HepG2 (cell line): ENCODE data around the gene ABTB2. TPM values are rescaled to one million over a fixed set of nuclear protein-coding genes. Genes with fewer than 3 reads are reported as not detected.

ENCODE experiments used
- ERF ChIP-seq: IDR thresholded peaks from 2 replicates; pipeline ENCODE4 v1.6.1; 2018; ENCODE audit warnings: missing biosample characterization, missing genetic modification reagents
- HMG20B ChIP-seq: conservative IDR thresholded peaks from 2 replicates; pipeline ENCODE4 v1.6.1; 2016; ENCODE audit warnings: missing genetic modification reagents, missing compliant biosample characterization
- SAFB2 ChIP-seq: sonication (generic); formaldehyde crosslinking; IDR thresholded peaks from 2 replicates; pipeline ENCODE4 v1.5.1; 2020; ENCODE audit warnings: missing genetic modification reagents, low read depth, mild to moderate bottlenecking, borderline replicate concordance
- TARDBP ChIP-seq: sonication (generic); formaldehyde crosslinking; IDR thresholded peaks from 2 replicates; pipeline ENCODE4 v1.8.0; 2022; ENCODE audit warnings: mild to moderate bottlenecking, missing genetic modification reagents
- ZBTB3 ChIP-seq: sonication (generic); formaldehyde crosslinking; IDR thresholded peaks from 2 replicates; pipeline ENCODE4 v1.4.0; 2020; ENCODE audit warnings: low read depth, mild to moderate bottlenecking, moderate library complexity, missing genetic modification reagents, borderline replicate concordance
- ZNF101 ChIP-seq: sonication (generic); formaldehyde crosslinking; IDR thresholded peaks from 2 replicates; pipeline ENCODE4 v1.4.0; 2020; ENCODE audit warnings: mild to moderate bottlenecking, low read depth, missing genetic modification reagents, borderline replicate concordance
- ZNF550 ChIP-seq: sonication (generic); formaldehyde crosslinking; IDR thresholded peaks from 2 replicates; pipeline ENCODE4 v1.4.0; 2020; ENCODE audit warnings: mild to moderate bottlenecking, missing genetic modification reagents, borderline replicate concordance
- polyA plus RNA-seq, 8 experiments: library from polyadenylated mRNA; depleted of rRNA in 3 of 8; stranded (reverse) in 7 of 8; unstranded in 1 of 8; fragments of >200 nt; fragmentation: Illumina TruSeq in 4 of 8; extraction: Trizol in 4 of 8; gene quantifications; 2 replicates each; pipeline versions ENCODE4 v1.2.1 to v1.2.3, GENCODE V29; 2011 to 2016; ENCODE audit warnings: low read depth in 4 of 8, missing spikeins in 1 of 8, mixed read lengths in 1 of 8; ENCODE audit not compliant: insufficient read depth in 1 of 8
- total RNA-seq, 5 experiments: library from RNA; depleted of rRNA; stranded (reverse); fragments of >200 nt; fragmentation: Illumina TruSeq; extraction: Trizol; gene quantifications; 2 replicates each; pipeline ENCODE4 v1.2.3, GENCODE V29; 2016; ENCODE audit warnings: low read depth in 1 of 5
- TF ChIP-seq, protein P1 (sequence below): sonication (generic); formaldehyde crosslinking; IDR thresholded peaks from 2 replicates; pipeline ENCODE4 v1.4.0; 2020; ENCODE audit warnings: mild to moderate bottlenecking, missing genetic modification reagents
- TF ChIP-seq, protein P2 (sequence below): sonication (generic); formaldehyde crosslinking; IDR thresholded peaks from 2 replicates; pipeline ENCODE4 v1.5.0; 2020; ENCODE audit warnings: mild to moderate bottlenecking, low read depth, missing genetic modification reagents, borderline replicate concordance
- TF ChIP-seq, protein P3 (sequence below): sonication (generic); formaldehyde crosslinking; conservative IDR thresholded peaks from 2 replicates; pipeline ENCODE4 v1.4.0; 2020; ENCODE audit warnings: missing genetic modification reagents
- TF ChIP-seq, protein P4 (sequence below): sonication (generic); formaldehyde crosslinking; IDR thresholded peaks from 2 replicates; pipeline ENCODE4 v1.5.0; 2020; ENCODE audit warnings: mild to moderate bottlenecking, missing genetic modification reagents

ABTB2 gene
- total and polyA plus RNA-seq, 2 of the 13 experiments (the other 11 are each of a cell fraction or from before 2014, with no cell fraction given), result 5.1 to 15.4 TPM

DNA sequence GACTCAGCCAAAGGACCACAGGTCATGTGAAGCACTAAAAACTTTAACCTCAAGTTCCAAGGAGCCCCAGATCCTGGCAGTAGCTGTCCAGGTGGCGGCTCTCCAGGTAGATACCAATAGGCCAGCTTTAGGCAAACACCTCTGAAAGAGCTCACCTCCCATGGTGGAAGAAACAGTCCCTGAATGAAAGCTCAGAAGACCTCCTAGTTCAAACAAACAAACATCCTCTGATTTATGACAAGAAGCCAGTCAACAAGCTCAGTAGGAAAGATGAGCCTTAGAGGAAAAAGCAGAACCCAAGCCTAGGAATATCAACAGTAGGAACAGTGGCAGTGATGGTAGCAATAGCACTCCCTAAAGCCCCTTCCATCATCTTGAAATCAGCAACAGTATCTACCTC lies 17.2 kb downstream of the ABTB2 start (continued):
- TF ChIP-seq, protein P1, sequence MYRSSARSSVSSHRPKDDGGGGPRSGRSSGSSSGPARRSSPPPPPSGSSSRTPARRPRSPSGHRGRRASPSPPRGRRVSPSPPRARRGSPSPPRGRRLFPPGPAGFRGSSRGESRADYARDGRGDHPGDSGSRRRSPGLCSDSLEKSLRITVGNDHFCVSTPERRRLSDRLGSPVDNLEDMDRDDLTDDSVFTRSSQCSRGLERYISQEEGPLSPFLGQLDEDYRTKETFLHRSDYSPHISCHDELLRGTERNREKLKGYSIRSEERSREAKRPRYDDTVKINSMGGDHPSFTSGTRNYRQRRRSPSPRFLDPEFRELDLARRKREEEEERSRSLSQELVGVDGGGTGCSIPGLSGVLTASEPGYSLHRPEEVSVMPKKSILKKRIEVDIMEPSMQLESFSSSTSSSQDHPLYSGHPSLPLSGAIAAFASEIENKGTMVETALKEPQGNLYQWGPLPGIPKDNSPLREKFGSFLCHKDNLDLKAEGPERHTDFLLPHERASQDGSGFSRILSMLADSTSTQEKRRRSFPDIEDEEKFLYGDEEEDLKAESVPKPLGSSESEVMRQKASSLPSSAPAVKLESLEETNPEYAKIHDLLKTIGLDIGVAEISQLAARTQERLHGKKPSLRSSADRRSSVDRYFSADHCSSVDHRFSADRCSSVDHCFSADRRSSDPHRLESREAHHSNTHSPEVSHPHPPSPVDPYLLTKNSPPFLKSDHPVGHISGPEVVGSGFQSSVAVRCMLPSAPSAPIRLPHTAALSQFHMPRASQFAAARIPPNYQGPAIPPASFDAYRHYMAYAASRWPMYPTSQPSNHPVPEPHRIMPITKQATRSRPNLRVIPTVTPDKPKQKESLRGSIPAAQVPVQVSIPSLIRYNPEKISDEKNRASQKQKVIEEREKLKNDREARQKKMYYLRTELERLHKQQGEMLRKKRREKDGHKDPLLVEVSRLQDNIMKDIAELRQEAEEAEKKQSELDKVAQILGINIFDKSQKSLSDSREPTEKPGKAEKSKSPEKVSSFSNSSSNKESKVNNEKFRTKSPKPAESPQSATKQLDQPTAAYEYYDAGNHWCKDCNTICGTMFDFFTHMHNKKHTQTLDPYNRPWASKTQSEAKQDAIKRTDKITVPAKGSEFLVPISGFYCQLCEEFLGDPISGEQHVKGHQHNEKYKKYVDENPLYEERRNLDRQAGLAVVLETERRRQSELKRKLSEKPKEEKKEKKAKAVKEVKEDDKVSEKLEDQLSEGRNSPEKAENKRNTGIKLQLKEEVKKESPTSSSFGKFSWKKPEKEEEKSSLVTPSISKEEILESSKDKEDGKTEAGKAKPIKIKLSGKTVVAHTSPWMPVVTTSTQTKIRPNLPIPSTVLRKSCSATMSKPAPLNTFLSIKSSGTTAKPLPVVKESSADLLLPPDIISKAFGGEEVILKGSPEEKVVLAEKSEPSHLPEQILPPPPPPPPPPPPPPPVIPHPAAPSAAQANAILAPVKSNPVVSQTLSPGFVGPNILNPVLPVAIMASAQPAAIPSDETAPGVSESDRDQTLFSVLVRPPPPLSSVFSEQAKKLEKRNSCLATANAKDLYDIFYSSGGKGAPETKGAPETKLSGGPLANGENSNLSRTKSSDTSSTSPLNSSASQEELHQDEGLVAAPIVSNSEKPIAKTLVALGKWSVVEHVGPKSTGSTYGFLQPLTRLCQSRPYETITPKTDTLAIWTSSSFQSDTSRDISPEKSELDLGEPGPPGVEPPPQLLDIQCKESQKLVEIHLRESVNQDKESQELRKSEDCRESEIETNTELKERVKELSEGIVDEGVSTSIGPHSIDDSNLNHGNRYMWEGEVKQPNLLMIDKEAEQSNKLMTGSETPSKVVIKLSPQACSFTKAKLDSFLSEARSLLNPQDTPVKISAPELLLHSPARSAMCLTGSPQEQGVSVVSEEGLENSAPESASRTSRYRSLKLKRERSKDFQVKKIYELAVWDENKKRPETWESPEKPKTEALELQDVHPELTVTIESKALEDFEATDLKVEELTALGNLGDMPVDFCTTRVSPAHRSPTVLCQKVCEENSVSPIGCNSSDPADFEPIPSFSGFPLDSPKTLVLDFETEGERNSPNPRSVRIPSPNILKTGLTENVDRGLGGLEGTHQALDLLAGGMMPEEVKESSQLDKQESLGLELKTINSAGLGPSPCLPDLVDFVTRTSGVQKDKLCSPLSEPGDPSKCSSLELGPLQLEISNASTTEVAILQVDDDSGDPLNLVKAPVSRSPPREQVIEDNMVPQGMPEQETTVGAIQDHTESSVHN (CRISPR knock-in tag), result no peak
- no peak for TF ChIP-seq SAFB2
- no peak for TF ChIP-seq HMG20B (CRISPR knock-in tag)
- no peak for TF ChIP-seq ERF (CRISPR knock-in tag)
- TF ChIP-seq, protein P2, sequence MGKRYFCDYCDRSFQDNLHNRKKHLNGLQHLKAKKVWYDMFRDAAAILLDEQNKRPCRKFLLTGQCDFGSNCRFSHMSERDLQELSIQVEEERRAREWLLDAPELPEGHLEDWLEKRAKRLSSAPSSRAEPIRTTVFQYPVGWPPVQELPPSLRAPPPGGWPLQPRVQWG, result no peak
- TF ChIP-seq, protein P3, sequence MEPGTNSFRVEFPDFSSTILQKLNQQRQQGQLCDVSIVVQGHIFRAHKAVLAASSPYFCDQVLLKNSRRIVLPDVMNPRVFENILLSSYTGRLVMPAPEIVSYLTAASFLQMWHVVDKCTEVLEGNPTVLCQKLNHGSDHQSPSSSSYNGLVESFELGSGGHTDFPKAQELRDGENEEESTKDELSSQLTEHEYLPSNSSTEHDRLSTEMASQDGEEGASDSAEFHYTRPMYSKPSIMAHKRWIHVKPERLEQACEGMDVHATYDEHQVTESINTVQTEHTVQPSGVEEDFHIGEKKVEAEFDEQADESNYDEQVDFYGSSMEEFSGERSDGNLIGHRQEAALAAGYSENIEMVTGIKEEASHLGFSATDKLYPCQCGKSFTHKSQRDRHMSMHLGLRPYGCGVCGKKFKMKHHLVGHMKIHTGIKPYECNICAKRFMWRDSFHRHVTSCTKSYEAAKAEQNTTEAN (CRISPR knock-in tag), result no peak
- TF ChIP-seq ZBTB3 (CRISPR knock-in tag), result no peak
- no peak for TF ChIP-seq ZNF101 (CRISPR knock-in tag)
- no peak for TF ChIP-seq ZNF550
- TF ChIP-seq, protein P4, sequence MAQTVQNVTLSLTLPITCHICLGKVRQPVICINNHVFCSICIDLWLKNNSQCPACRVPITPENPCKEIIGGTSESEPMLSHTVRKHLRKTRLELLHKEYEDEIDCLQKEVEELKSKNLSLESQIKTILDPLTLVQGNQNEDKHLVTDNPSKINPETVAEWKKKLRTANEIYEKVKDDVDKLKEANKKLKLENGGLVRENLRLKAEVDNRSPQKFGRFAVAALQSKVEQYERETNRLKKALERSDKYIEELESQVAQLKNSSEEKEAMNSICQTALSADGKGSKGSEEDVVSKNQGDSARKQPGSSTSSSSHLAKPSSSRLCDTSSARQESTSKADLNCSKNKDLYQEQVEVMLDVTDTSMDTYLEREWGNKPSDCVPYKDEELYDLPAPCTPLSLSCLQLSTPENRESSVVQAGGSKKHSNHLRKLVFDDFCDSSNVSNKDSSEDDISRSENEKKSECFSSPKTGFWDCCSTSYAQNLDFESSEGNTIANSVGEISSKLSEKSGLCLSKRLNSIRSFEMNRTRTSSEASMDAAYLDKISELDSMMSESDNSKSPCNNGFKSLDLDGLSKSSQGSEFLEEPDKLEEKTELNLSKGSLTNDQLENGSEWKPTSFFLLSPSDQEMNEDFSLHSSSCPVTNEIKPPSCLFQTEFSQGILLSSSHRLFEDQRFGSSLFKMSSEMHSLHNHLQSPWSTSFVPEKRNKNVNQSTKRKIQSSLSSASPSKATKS (CRISPR knock-in tag), result no peak
- no peak for TF ChIP-seq TARDBP (CRISPR knock-in tag)
